CD4-positive, alpha-beta T cell treated with Interleukin-1 beta for 1 hour (primary cell): ENCODE measurements around the gene NBPF1.
"Not testable (repeated sequence)": the region's sequence is repeated elsewhere in the genome, so short reads cannot be mapped to it uniquely, and the experiment has no call there.

Experiments
- DNase-seq, 2 donors: peaks; one replicate each; pipeline ENCODE4 v3.0.0-alpha.2; 2020 to 2022

Gene NBPF1

GRCh38 chr1:16605532-16606505, 7.5 kb downstream of the NBPF1 start:
- no peak for DNase-seq

GRCh38 chr1:16605213-16605525, 8.2 kb downstream of the NBPF1 start:
- no peak for DNase-seq

GRCh38 chr1:16604514-16605212, 8.7 kb downstream of the NBPF1 start:
- not testable (repeated sequence) for DNase-seq

- not testable (repeated sequence) for DNase-seq
These were observed 9.7 kb downstream of the NBPF1 start for GRCh38 chr1:16603623-16604022.

GRCh38 chr1:16602336-16603011, 10.9 kb downstream of the NBPF1 start:
- DNase-seq: not testable (repeated sequence)

- DNase-seq: not testable (repeated sequence)
These were observed 12.2 kb downstream of the NBPF1 start for GRCh38 chr1:16600855-16601786.

- DNase-seq: not testable (repeated sequence)
These were observed 14.0 kb downstream of the NBPF1 start for GRCh38 chr1:16599326-16599725.

- not testable (repeated sequence) for DNase-seq
These were observed 18.1 kb downstream of the NBPF1 start for GRCh38 chr1:16595216-16595615.

- not testable (repeated sequence) for DNase-seq
These were observed 21.5 kb downstream of the NBPF1 start for GRCh38 chr1:16591845-16592244.

GRCh38 chr1:16588081-16588480, 25.3 kb downstream of the NBPF1 start:
- DNase-seq: not testable (repeated sequence)

- not testable (repeated sequence) for DNase-seq
These were observed 25.7 kb downstream of the NBPF1 start for GRCh38 chr1:16587639-16588038.

- DNase-seq: not testable (repeated sequence)
These were observed 48.0 kb downstream of the NBPF1 start for GRCh38 chr1:16565324-16565723.

- not testable (repeated sequence) for DNase-seq
These were observed 52.3 kb downstream of the NBPF1 start for GRCh38 chr1:16561035-16561434.

GRCh38 chr1:16560498-16560897, 52.9 kb downstream of the NBPF1 start:
- DNase-seq: not testable (repeated sequence)

GRCh38 chr1:16559688-16560087, 53.7 kb downstream of the NBPF1 start:
- DNase-seq: not testable (repeated sequence)

- not testable (repeated sequence) for DNase-seq
These were observed 56.3 kb downstream of the NBPF1 start for GRCh38 chr1:16557034-16557433.

- not testable (repeated sequence) for DNase-seq
These were observed 60.1 kb downstream of the NBPF1 start for GRCh38 chr1:16553244-16553643.

GRCh38 chr1:16550212-16550918, 63.0 kb downstream of the NBPF1 start:
- not testable (repeated sequence) for DNase-seq

- not testable (repeated sequence) for DNase-seq
These were observed 63.8 kb downstream of the NBPF1 start for GRCh38 chr1:16549545-16549944.

- DNase-seq: not testable (repeated sequence)
These were observed 65.7 kb downstream of the NBPF1 start for GRCh38 chr1:16547502-16548241.

- DNase-seq: peak in 1 of 2 donors; percentile 24
These were observed 67.7 kb downstream of the NBPF1 start for GRCh38 chr1:16545682-16546095.
